SK-N-MC (cell line): ENCODE data around the gene APOBEC3B.

Experiments used
- DNase-seq: peaks from one replicate; pipeline ENCODE4 v3.0.0-alpha.2; 2011; ENCODE audit warnings: low read depth, low spot score
- H3K27ac ChIP-seq: fragments of 200-600 bp; sonication (generic); 2 replicates; pipeline ENCODE4 v1.5.1; 2016; ENCODE audit warnings: mixed run types
- H3K36me3 ChIP-seq: fragments of 200-600 bp; sonication (generic); 2 replicates; pipeline ENCODE4 v1.6.1; 2017; ENCODE audit warnings: antibody characterized with exemption, low read length, mixed read lengths; ENCODE audit not compliant: insufficient read depth
- H3K4me3 ChIP-seq: fragments of 200-600 bp; sonication (generic); 2 replicates; pipeline ENCODE4 v1.5.1; 2016
- H3K9ac ChIP-seq: fragments of 200-600 bp; sonication (generic); 2 replicates; pipeline ENCODE4 v1.8.0; 2017; ENCODE audit warnings: mixed run types, mixed read lengths; ENCODE audit not compliant: insufficient read length
- H3K9me3 ChIP-seq: fragments of 200-600 bp; sonication (generic); 2 replicates; pipeline ENCODE4 v1.6.1; 2017; ENCODE audit warnings: low read depth, mild to moderate bottlenecking, antibody characterized with exemption, low read length, moderate library complexity, mixed read lengths
- EZH2 ChIP-seq: fragments of 200-600 bp; sonication (generic); IDR thresholded peaks from one replicate; pipeline ENCODE4 v1.6.1; 2017; ENCODE audit warnings: antibody characterized with exemption
- FOXP2 ChIP-seq: optimal IDR thresholded peaks from 2 replicates; pipeline ENCODE3; 2011; ENCODE audit warnings: mild to moderate bottlenecking, moderate library complexity; ENCODE audit not compliant: insufficient read depth; ENCODE audit errors: extremely low read length, control extremely low read depth
- POLR2AphosphoS5 ChIP-seq: IDR thresholded peaks from 2 replicates; pipeline ENCODE4 v1.6.1; 2012; ENCODE audit warnings: mild to moderate bottlenecking, low read depth, low read length, borderline replicate concordance

Gene APOBEC3B

DNA sequence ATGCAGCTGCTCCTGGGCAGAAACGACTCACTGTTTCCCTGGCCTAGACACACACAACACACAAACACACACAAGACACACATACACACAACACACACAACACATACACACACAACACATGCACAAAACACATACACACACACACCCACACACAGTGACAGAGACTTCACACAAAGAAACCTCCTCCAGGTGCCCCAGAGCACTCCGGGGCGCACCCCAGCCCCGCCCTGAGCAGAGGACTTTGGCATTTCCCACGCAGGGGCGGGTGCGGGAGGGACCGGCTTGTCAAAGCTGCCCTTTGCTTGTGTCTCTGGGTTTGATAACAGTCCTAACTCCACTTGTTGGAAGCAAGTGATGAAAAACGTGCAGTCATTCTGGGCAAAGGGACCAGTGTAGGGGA lies 18.3 kb upstream of the APOBEC3B start:
- Histone ChIP-seq H3K9me3 (no peaks in the 10 kb centered on the region), H3K36me3 (no peaks in the 10 kb centered on the region), H3K27ac (no peak overlapping the region), H3K4me3 (no peak overlapping the region), H3K9ac (no peak overlapping the region)
- DNase-seq, result no peak
- no peak for TF ChIP-seq EZH2
- TF ChIP-seq FOXP2, result no peak
- no peak for TF ChIP-seq POLR2AphosphoS5

DNA sequence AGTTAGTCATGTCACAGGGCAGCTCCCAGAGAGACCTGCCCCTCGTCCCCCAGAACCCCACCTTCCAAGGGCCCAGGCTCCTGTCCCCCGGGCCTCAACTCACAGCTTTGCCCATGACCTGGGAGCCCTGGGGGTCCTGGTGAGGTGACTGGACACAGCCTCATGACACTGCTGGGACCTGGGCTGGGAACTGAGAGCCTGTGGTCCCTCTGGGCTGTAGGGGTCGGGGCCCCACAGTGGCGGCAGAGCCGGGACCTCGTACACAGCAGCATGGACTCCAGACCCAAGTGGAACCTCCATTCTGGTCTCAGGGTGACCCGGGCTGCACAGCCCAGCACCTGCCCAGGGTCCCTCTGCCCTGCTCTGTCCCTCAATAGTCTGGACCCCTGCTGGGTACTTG lies 17.8 kb upstream of the APOBEC3B start:
- Histone ChIP-seq H3K9ac (no peak overlapping the region), H3K9me3 (no peaks in the 10 kb centered on the region), H3K4me3 (no peak overlapping the region), H3K27ac (no peak overlapping the region), H3K36me3 (no peaks in the 10 kb centered on the region)
- no peak for DNase-seq
- no peak for TF ChIP-seq POLR2AphosphoS5

DNA sequence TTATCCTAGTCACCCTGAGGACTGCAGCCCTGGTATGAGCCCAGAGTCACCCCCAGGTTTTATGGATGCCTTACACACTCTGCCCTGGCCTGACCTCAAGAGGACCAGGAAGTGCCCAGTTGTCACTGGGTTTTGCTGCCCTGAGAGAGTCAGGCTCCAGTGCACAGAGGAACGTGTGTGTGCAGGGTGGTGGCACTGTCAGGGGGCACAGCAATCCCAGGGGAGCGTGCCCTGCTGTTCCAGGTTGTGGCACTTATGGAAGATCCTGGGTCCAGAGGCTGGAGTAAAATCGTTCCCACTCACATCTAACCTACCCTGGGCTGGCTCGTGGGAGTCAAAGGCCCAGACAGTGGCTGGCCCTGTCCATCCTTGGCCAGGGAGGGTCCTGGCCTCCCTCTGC lies 17.2 kb upstream of the APOBEC3B start:
- no peak overlapping the region for H3K27ac ChIP-seq
- H3K9ac ChIP-seq, result no peak overlapping the region
- H3K9me3 ChIP-seq, result no peaks in the 10 kb centered on the region
- DNase-seq, result no peak
- TF ChIP-seq POLR2AphosphoS5 (no peak), FOXP2 (no peak), EZH2 (no peak)
- no peaks in the 10 kb centered on the region for H3K36me3 ChIP-seq
- no peak overlapping the region for H3K4me3 ChIP-seq

DNA sequence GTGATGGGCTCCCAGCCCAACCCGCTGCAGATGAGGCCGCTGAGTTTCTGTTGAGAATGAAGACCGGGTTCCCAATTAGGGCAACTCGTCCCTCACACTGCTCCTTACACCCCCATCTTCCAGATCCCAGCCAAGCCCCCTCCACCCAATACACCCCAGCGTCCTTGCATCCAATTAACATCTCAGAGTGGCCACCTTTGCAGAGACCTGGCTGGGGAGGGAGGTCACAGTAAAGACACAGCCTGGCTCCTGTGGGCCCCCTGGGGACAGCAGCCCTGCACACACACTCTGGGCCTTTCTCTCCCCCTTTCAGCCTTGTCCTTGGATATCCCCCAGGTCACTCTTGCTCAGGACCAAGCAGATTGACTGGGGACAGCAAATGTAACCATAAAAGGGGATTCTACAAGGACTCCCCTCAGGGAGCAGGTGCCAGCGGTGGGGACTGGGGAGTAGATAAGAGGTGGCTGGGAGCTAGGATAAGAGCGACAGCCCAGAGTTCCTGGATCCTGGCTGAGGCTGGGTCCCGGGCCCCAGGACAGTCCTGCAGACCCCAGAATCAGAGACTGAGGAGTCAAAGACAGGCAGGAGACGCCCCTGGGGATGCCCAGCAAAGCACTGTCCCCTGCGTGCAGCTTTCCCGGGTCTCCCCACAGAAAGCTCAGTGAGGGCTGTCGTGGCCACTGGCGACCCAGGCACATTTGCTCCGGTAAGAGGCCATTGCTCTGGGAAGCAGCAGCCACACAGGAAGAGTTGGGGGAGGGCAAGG lies 16.4 kb upstream of the APOBEC3B start:
- TF ChIP-seq POLR2AphosphoS5 (no peak), FOXP2 (no peak), EZH2 (no peak)
- no peak for DNase-seq
- H3K9me3 ChIP-seq, result no peaks in the 10 kb centered on the region
- H3K36me3 ChIP-seq, result no peaks in the 10 kb centered on the region
- no peak overlapping the region for H3K9ac ChIP-seq
- H3K4me3 ChIP-seq, result no peak overlapping the region
- H3K27ac ChIP-seq, result no peak overlapping the region

DNA sequence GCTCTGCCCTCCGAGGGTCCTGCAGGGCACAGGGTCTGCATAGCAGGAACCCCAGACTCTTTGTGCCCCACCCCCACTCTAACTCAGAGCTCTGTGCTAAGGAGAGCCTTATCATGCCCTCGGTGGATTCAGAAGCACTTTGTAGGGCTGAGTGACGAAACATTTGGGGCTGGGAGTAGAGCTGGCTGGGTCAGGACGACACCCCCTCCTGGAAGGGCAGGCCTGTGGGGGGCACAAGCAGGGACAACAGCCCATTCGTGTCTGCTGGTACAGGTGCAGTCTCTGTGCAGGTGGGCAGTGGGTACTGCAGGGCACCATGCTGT lies 15.8 kb upstream of the APOBEC3B start:
- TF ChIP-seq POLR2AphosphoS5 (no peak), EZH2 (no peak), FOXP2 (no peak)
- no peak overlapping the region for H3K9ac ChIP-seq

DNA sequence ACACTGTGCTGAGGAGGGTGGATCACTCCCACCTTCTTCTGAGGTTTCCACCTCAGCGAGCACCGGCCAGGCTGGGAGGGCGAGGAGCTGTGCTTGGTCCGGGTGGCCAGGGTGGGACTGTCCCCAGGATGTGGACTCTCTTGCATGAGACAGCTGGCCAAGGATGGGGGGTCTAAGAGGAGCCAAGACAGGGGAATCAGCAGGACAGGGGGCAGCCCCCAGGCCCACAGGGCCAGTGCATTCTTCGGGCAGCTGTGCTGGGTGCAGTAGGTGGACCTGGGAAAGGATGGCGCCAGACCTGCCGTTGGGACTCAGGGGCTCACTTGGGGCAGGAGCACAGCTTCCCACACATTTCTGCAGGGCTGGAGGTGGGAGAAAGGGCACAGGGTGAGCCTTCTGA lies 15.2 kb upstream of the APOBEC3B start:
- no peak for DNase-seq
- no peak overlapping the region for H3K9ac ChIP-seq
- no peak for TF ChIP-seq EZH2
- TF ChIP-seq POLR2AphosphoS5, result no peak
- no peak for TF ChIP-seq FOXP2
- no peaks in the 10 kb centered on the region for H3K36me3 ChIP-seq
- H3K27ac ChIP-seq, result no peak overlapping the region
- no peak overlapping the region for H3K4me3 ChIP-seq
- H3K9me3 ChIP-seq, result no peaks in the 10 kb centered on the region

More for the DNA sequence above, 15.8 kb upstream of the APOBEC3B start:
- no peak overlapping the region for H3K4me3 ChIP-seq
- H3K36me3 ChIP-seq, result no peaks in the 10 kb centered on the region
- H3K27ac ChIP-seq, result no peak overlapping the region
- H3K9me3 ChIP-seq, result no peaks in the 10 kb centered on the region
- no peak for DNase-seq

DNA sequence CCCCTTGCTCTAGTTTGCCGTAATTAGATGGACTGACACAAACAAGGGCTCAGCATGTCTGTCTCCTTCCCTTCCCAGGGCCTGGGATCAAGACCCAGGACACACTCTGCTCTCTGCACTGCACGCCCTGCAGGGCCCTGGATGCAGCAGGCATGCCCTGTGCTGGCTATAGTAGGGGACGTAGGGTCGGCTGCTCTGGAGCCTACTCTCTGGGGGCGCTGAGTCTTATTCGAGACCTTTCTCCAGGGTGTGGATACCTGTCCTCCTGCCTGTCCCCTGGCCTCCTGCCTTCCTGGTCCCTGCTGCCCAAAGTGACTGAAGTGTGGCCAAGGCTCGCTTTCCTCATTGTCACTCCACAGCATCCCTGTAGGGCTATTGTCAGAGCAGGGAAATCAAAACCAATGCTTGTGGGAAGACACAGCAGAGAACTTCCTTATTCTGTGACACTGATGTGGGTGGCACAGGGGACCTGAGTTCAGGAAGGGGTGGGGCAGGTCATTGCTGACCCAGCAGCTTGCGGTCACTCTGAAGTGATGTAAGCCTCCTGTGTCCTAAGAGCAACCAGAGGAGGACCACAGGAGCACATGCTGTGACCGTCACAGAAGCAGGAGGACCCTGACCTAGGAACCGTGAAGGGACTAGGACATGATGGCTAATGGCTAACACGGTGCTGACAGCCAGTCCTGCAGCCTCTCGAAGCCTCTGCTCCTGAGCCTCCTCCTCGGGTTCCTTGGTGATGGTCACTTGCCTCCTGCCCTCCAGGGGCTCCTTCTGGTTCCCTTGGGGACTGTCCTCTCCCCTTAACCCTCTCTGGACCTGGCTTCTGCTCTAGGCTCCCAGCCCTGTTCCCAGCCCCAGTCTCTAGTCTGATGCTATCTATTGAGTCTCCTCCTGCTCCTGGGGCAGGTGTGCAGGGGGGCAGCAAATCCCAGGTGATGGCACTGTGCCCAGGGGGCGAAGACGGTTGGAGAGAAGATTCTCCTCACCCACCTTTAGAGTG lies 14.4 kb upstream of the APOBEC3B start:
- no peaks in the 10 kb centered on the region for H3K36me3 ChIP-seq
- H3K27ac ChIP-seq, result no peak overlapping the region

DNA sequence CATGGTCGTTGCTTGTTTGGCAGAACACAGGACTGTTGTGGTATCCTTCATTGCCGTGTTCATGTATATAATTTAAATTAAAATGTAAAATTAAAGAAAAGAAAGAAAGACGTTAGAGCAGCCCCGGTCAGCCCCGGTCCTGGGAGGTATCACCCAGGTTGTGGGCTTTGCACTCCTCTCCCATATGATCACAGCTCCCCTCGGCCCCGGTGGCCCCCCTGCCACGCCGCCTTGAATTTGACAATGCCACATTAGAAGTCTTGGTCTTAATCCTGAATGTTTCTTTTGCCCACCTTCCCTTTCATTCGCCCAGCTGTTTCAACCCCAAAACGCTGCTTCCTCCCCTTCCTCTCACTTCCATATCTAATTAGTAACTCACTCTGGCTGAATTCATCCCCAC lies 13.3 kb upstream of the APOBEC3B start:
- Histone ChIP-seq H3K36me3 (no peaks in the 10 kb centered on the region), H3K9me3 (no peaks in the 10 kb centered on the region), H3K4me3 (no peak overlapping the region), H3K9ac (no peak overlapping the region), H3K27ac (no peak overlapping the region)
- no peak for TF ChIP-seq POLR2AphosphoS5
- TF ChIP-seq FOXP2, result no peak
- TF ChIP-seq EZH2, result no peak
- DNase-seq, result no peak

More for the DNA sequence above, 14.4 kb upstream of the APOBEC3B start:
- no peak for TF ChIP-seq POLR2AphosphoS5
- no peak for TF ChIP-seq EZH2
- TF ChIP-seq FOXP2, result no peak
- no peaks in the 10 kb centered on the region for H3K9me3 ChIP-seq
- no peak for DNase-seq
- H3K4me3 ChIP-seq, result no peak overlapping the region
- H3K9ac ChIP-seq, result no peak overlapping the region
